ENCODE results near the gene HCAR2. TPM values are rescaled to one million over a fixed set of nuclear protein-coding genes. Genes with fewer than 3 reads are reported as not detected.

The HCAR2 gene
- total and polyA plus RNA-seq, 2 of the 13 experiments (the other 11 are each of a cell fraction or from before 2014, with no cell fraction given), result 0.09 to 5.6 TPM

DNA sequence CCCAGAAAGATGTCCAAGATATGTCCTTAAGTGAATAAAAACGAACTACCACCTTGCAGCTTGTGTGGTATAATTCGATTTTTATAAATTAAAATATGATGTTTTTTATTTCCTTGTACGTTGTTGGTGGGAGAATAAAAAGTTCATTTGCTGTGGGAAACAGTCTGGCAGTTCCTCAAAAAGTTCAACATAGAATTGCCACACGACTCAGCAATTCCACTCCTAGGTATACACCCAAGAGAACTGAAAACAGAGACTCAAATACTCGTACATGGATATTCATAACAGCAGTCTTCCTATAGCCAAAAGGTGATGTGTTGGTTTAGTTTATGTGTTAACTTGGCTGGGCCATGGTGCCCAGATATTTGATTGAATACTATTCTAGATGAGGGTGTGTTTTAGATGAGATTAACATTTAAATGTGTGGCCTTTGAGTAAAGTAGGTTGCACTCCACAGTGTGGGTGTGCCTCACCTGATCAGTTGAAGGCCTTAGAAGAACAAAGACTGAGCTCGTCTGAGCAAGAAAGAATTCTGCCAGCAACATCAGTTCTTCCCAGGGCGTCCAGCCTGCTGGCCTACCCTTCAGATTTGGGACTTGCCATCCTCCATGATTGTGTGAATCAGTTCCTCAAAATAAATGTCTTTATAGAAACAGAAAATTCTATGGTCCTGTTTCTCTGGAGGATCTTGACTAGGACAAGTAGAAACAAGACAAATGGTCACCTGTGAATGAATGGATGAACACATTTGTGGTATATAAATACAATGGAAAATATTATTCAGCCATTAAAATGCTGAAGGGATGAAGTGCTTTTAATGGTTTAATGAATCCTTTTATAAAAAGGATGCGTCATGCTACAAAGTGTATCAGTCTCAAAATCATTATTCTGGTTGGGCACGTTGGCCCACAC lies 44.3 kb upstream of the HCAR2 start:
- H3K4me3 ChIP-seq (replicated peaks in 1 of 3; ENCODE audit: insufficient read depth in 1 of 3, low read depth in 2 of 3, low read length in 3 of 3), result no peak overlapping the region
- FAIRE-seq (no peak), DNase-seq (ENCODE audit: low spot score) (no peak), ATAC-seq (no peak)
- H3K9ac ChIP-seq (ENCODE audit: insufficient read depth, low read depth, low read length), result no peak overlapping the region
- TF ChIP-seq RARG (CRISPR knock-in tag; IDR thresholded peaks at IDR 0.05; ENCODE audit: low read depth), result no peak
- TF ChIP-seq HES4 (CRISPR knock-in tag; IDR thresholded peaks at IDR 0.05; ENCODE audit: borderline replicate concordance), result no peak
- TF ChIP-seq ZSCAN12 (CRISPR knock-in tag; IDR thresholded peaks at IDR 0.05), result no peak
- no peak for TF ChIP-seq DDIT3 (CRISPR knock-in tag; IDR thresholded peaks at IDR 0.05)
- no peak for TF ChIP-seq MLXIP (CRISPR knock-in tag; IDR thresholded peaks at IDR 0.05; ENCODE audit: borderline replicate concordance)
- TF ChIP-seq, protein P1, sequence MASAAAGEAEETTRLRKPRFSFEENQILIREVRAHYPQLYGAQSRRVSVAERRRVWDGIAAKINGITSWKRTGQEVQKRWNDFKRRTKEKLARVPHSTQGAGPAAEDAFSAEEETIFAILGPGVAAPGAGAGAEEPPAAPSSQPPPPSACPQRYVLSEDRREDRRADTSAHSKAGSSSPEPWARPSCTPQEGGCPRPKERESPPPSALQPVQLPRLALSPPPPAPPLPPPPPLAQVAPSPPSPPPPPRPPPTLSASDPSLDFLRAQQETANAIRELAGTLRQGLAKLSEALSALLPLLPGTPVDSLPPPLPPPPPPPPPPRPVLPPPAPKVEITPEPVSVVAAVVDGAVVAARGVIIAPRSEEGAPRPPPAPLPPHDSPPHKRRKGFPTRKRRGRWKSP (CRISPR knock-in tag; IDR thresholded peaks at IDR 0.05), result no peak
- no peak for TF ChIP-seq ZNF768 (CRISPR knock-in tag; IDR thresholded peaks at IDR 0.05)
- no peak for TF ChIP-seq ZNF598 (CRISPR knock-in tag; IDR thresholded peaks at IDR 0.05; ENCODE audit: borderline replicate concordance)
- TF ChIP-seq ZNF550 (CRISPR knock-in tag; IDR thresholded peaks at IDR 0.05; ENCODE audit: borderline replicate concordance), result no peak
- TF ChIP-seq, protein P2, sequence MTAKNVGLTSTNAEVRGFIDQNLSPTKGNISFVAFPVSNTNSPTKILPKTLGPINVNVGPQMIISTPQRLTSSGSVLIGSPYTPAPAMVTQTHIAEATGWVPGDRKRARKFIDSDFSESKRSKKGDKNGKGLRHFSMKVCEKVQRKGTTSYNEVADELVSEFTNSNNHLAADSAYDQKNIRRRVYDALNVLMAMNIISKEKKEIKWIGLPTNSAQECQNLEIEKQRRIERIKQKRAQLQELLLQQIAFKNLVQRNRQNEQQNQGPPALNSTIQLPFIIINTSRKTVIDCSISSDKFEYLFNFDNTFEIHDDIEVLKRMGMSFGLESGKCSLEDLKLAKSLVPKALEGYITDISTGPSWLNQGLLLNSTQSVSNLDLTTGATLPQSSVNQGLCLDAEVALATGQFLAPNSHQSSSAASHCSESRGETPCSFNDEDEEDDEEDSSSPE (CRISPR knock-in tag; IDR thresholded peaks at IDR 0.05), result no peak
- TF ChIP-seq ZNF772 (CRISPR knock-in tag; IDR thresholded peaks at IDR 0.05), result no peak
- no peak for TF ChIP-seq SP2 (CRISPR knock-in tag; IDR thresholded peaks at IDR 0.05)
- no peak for TF ChIP-seq PHF20 (CRISPR knock-in tag; IDR thresholded peaks at IDR 0.05)
- TF ChIP-seq NRL (CRISPR knock-in tag; IDR thresholded peaks at IDR 0.05; ENCODE audit: borderline replicate concordance), result no peak
- no peak for TF ChIP-seq IKZF5 (CRISPR knock-in tag; IDR thresholded peaks at IDR 0.05)
- TF ChIP-seq ZFP36L1 (CRISPR knock-in tag; IDR thresholded peaks at IDR 0.05), result no peak
- WGBS (ENCODE audit: low lambda C conversion rate), result 35% methylated on average over 9 of the region's 9 CpGs
- H3K4me1 ChIP-seq (ENCODE audit: insufficient read depth, low read length), result peaks cover 39% of the 10 kb centered on the region
- ChIA-PET POLR2A (no interaction called here), CTCF (ENCODE audit: low intra/inter-chr PET ratio, low total read pairs) (no interaction called here)
- peak overlapping the region; percentile 65 for H2AFZ ChIP-seq (ENCODE audit: low read length)
- H3K9me3 ChIP-seq (ENCODE audit: low read length), result no peaks in the 10 kb centered on the region
- no peak overlapping the region for H3K27ac ChIP-seq (ENCODE audit: extremely low read length, insufficient read depth, low read length)
- intact Hi-C loops (cut with micrococcal nuclease; ENCODE audit: unreplicated experiment), result no loop called here
- H3K4me2 ChIP-seq (ENCODE audit: low read depth, low read length), result no peak overlapping the region; the same call in 1 of the 2 replicates
- in situ Hi-C loops (cut with HindIII; ENCODE audit: extremely low pct_ligation_motif_present, low pct_unique_long_range_greater_than_20kb), result no loop called here
- BruUV-seq (replicated peaks), result no TSS peak
- no peaks in the 10 kb centered on the region for H3K36me3 ChIP-seq (replicated peaks in 1 of 2; ENCODE audit: control insufficient read depth in 1 of 2, insufficient read depth in 2 of 2, low read length in 2 of 2)
- no peaks in the 10 kb centered on the region for H3K79me2 ChIP-seq (ENCODE audit: insufficient read depth, low read length)
- no peaks in the 10 kb centered on the region for H3K27me3 ChIP-seq (ENCODE audit: control insufficient read depth in 1 of 2, insufficient read depth in 2 of 2, low read length in 2 of 2)
- H4K20me1 ChIP-seq (ENCODE audit: insufficient read depth, low read length), result no peaks in the 10 kb centered on the region
